GM18858 (cell line): Measurements from ENCODE around the gene TCAP.
"Not testable (repeated sequence)": the region's sequence is repeated elsewhere in the genome, so short reads cannot be mapped to it uniquely, and the experiment has no call there.

Experiments used
- ATAC-seq: cut with Tn5 transposase; IDR thresholded peaks from one replicate; pipeline ENCODE4 v1.9.1; 2021; ENCODE audit not compliant: unreplicated experiment

TCAP gene

DNA sequence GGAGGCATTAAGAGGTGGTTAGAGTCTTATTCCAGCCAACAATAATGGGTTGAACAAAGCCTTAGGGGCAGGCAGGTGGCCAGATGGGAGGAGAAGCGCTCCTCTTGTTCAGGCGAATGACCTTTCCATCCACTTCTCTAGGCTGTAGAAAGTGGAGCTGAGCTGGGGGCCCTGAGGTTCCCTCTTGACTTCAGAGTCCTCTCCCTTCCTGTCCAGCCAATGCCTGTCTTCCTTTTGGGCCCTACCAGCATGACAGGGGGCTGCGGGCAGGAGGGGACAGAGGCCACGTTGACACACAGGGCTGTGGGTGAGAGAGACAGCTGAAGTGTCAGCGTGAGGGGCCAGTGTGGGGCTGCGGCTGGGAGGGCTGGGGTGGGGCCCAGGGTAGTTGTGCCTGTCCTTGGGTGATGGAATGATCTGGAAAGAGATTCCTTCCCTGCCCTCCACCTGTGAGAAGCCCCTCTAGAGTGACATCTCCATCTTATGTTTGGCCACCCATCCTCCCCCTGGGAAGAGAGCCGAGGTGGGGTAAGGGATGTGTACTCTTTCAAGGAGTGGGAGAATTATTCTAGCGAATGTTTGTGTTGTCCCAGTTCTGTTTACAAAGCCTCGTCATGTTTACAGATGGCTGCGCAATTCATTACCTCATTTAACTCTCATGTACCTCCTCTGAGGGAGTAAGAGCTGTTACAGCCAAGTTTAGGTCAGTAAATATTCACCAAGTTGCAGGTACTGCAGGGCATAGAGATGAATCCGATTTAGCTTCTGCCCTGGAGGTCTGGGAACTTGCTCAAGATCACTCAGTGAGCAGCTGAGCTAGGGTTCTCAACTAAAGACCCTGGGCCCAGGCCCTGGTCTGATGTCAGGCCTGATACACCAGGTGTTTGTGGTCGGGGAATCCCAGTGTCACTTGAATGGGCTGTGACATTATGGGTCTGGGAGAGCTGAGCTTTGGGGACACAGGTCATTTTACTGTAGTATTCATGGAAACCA is 38.0 kb downstream of the TCAP start:
- ATAC-seq: no peak

DNA sequence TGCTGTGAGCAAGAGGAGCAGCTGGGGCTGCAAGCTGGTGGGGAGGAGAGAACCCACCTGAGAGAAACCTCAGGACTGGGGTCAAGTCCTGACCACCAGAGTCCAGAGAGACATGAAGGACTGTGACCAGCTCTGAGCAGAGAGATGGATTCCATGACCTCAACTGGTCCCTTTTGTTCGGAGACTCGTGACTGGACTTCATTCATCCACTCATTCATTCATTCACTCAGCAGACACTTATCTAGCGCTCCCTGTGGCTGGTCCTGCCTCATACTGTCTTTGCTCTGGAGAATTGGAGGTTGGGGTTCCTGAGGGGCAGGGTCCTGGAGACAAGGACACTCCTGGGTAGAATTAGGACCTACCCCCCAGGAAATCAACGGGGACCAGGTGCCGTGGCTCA is 38.8 kb downstream of the TCAP start:
- ATAC-seq: no peak

DNA sequence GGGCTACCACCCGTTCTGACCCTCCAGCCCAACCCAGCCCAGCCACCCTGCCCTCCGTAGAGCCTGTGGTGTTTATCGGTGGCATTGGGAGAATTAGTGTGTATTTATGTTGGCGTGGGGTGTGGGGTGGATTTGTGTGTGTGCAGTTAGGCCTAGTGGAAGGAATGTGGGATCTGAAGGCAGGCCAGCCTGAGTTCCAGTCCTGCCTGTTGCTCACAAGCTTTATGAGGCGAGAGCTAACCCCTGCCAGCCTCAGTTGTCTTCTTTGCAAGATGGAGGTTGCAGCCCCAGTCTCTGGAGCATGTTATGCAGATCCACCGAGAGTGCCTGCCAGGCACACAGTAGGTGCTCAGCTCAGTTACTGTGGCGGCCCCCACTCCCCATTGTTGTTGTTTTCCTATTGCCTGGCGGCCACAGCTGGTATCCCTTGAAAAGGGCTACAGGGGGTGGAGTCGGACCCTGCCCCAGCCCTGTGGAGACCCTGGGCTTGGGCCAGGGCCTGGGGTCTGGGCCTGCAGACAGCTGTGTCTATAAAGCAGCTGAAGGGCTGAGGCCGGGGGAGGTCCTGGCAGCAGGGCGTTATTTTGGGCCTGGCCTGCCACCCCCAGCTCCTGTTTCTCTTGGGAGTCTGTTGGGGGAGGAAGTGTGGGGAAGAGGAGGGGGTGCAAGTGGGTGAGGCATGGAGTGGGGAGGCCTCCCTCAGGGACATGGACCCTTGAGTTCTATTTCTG is 39.8 kb downstream of the TCAP start:
- ATAC-seq: no peak

DNA sequence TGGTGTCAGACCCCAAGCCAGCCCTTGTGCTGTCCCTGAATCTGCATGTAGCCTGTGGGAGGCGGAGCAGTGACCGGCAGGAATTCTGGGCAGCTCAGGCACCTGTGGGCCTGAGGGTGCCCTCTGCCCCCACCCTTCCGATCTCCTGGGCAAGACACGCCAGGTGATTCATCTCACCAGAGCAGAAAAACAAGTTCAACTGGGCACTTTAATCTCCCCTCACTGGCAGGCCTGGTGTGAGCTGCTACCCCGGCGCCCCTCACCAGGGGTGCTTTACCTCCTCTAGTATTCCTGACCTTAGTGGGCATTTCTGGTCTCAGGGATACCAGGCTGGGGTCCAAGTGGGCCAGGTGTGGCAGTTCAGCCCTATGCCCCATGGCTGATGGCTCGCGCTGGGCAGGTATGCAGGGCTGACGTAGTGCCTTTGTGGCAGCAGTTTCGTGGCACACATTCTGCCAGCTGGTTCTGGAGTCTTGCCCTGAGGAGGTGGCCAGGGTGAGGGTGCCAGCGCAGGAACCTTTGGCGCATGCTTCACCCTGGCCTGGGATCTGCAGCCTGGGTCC is 40.7 kb downstream of the TCAP start:
- ATAC-seq: no peak

DNA sequence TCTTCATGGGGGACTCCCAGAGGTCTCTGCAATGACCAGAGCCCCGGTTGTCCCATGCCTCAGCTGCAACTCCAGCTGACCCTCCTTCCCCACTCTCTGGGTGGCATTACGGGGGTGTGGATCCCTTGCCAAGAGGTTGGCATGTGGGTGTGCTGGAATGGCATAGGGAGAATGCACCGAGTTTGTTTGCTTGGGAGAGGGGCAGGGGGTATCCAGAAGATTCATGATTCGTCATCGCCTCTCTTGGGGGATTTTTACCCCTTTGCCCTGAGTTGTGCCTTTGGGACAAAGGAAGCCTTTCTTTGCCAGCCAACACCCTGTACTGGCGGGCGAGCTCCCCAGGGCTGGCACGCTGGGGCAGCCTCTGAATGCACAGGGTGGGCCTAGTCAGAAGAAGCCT is 41.2 kb downstream of the TCAP start:
- ATAC-seq: no peak

DNA sequence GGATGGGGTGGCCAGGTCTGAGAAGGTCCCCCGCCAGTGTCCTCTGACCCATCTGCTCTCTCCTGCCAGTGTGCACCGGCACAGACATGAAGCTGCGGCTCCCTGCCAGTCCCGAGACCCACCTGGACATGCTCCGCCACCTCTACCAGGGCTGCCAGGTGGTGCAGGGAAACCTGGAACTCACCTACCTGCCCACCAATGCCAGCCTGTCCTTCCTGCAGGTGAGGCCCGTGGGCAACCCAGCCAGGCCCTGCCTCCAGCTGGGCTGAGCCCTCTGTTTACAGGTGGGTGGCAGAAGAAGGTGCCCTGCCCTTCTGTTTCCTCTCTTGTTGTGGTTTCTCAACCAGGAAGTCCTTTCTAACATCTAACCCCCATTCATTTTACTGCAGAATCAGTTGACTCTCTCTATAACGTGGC is 41.8 kb downstream of the TCAP start:
- ATAC-seq: no peak

DNA sequence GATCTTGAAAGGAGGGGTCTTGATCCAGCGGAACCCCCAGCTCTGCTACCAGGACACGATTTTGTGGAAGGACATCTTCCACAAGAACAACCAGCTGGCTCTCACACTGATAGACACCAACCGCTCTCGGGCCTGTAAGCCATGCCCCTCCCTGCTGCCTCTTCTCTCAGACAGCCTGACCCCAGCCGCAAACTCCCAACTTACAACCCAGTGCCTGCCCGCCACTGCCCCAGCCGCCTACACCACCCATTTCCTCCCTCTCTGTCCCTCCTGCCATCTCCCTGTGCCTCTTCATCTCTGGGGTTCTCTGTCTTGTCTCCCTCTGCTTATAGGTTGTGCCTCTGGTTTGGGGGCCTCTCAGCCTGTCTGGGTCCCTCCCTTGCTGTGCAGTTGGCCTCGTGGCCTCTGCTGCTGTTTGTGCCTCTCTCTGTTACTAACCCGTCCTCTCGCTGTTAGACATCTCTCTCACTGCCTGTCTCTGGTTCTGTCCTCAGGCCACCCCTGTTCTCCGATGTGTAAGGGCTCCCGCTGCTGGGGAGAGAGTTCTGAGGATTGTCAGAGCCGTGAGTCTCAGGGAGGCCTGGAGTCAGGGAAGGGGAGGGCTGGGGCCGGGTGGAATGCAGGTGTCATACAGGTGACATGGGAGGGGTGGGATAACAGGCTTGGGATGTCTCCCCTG is 44.3 kb downstream of the TCAP start:
- ATAC-seq: no peak

DNA sequence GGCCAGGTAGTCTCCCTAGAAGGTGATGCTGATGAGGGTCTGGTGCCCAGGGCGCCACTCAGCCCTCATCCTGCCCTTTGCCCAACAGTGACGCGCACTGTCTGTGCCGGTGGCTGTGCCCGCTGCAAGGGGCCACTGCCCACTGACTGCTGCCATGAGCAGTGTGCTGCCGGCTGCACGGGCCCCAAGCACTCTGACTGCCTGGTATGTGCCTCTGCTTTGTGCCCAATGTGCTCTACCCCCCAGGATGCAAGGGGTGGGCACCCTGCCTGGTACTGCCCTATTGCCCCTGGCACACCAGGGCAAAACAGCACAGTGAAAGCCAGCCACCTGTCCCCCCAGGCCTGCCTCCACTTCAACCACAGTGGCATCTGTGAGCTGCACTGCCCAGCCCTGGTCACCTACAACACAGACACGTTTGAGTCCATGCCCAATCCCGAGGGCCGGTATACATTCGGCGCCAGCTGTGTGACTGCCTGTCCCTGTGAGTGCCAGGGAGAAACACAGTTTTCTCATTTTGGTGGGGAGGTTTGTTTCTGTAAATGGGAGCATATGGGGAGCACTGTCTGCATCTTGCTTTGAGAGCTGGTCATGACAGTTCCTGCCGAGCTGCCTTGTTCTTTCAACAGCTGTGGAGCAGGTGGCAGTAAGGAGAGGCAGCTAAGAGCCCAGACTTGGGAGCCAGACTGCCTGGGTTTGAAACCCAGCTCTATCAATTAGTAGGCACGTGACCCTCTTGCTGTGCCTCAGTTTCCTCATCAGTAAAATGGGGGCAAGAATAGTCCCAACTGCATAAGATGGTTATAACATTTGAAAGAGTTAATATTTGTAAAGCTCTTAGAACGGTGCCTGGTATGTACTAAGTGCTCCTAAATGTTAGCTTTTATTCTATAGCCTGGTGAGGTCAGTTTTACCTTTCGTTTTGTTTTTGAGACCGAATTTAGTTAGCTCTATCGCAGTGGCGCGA is 45.1 kb downstream of the TCAP start:
- ATAC-seq: no peak

DNA sequence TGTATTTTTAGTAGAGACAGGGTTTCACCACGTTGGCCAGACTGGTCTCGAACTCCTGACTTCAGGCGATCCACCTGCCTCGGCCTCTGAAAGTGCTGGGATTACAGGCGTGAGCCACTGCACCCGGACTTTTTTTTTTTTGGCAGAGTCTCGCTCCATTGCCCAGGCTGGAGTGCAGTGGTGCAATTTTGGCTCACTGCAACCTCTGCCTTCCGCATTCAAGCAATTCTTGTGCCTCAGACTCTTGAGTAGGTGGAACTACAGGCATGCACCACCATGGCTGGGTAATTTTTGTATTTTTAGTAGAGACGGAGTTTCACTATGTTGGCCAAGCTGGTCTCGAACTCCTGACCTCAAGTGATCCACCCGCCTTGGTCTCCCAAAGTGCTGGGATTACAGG is 45.9 kb downstream of the TCAP start:
- not testable (repeated sequence) for ATAC-seq

DNA sequence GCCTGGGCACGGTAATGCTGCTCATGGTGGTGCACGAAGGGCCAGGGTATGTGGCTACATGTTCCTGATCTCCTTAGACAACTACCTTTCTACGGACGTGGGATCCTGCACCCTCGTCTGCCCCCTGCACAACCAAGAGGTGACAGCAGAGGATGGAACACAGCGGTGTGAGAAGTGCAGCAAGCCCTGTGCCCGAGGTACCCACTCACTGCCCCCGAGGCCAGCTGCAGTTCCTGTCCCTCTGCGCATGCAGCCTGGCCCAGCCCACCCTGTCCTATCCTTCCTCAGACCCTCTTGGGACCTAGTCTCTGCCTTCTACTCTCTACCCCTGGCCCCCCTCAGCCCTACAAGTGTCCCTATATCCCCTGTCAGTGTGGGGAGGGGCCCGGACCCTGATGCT is 46.7 kb downstream of the TCAP start:
- ATAC-seq: no peak

DNA sequence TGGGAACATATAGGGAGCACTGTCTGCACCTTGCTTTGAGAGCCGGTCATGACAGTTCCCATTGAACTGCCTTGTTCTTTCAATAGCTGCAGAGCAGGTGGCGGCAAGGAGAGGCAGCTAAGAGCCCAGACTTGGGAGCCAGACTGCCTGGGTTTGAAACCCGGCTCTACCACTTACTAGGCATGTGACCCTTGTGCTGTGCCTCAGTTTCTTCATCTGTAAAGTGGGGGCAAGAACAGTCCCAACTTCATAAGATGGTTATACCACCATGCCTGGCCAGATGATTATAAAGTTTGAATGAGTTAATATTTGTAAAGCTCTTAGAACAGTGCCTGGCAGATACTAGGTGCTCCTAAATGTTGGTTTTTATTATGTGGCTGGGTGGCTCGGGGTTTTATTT is 49.1 kb downstream of the TCAP start:
- no peak for ATAC-seq

DNA sequence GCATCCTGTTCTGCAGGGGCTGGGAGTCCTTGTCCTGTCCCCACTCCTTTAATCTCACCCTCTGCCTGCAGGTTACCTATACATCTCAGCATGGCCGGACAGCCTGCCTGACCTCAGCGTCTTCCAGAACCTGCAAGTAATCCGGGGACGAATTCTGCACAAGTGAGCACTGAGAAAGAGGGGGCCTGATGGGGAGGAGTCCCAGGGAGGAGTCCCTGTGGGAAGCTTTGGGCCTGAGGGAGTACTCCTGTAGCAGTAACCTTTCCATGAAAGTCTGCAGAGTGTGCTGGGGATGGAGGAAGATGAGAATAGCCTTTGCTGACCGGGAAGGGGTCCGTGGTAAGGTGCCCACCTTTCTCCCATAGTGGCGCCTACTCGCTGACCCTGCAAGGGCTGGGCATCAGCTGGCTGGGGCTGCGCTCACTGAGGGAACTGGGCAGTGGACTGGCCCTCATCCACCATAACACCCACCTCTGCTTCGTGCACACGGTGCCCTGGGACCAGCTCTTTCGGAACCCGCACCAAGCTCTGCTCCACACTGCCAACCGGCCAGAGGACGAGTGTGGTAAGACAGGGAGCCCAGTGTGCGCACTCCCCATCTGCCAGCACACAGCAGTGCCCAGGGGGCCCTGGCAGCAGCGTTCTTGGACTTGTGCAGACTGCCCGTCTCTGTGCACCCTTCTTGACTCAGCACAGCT is 50.4 kb downstream of the TCAP start:
- no peak for ATAC-seq
